Measurements from ENCODE around the gene SLC25A30.

DNA sequence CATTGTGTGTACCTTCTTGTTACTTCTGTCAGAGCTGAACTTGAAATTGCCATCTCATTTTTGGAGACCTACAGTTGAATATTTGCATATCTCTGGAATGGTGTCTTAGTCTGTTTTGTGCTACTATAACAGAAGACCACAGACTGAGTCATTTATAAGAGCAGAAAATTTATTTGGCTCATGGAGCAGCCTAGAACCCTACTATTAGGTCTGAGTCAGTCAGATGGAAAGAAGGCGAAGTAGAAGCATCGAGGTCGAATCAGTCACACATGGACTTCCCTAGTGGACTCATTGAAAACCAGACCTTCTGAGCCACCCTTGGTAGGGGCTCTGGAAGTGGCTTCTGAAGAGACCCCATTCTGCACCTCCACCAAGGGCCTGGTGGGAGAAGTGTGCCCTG lies 43.3 kb downstream of the SLC25A30 start:
- TF ChIP-seq, protein P1, sequence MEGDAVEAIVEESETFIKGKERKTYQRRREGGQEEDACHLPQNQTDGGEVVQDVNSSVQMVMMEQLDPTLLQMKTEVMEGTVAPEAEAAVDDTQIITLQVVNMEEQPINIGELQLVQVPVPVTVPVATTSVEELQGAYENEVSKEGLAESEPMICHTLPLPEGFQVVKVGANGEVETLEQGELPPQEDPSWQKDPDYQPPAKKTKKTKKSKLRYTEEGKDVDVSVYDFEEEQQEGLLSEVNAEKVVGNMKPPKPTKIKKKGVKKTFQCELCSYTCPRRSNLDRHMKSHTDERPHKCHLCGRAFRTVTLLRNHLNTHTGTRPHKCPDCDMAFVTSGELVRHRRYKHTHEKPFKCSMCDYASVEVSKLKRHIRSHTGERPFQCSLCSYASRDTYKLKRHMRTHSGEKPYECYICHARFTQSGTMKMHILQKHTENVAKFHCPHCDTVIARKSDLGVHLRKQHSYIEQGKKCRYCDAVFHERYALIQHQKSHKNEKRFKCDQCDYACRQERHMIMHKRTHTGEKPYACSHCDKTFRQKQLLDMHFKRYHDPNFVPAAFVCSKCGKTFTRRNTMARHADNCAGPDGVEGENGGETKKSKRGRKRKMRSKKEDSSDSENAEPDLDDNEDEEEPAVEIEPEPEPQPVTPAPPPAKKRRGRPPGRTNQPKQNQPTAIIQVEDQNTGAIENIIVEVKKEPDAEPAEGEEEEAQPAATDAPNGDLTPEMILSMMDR (IDR thresholded peaks at IDR 0.05), result no peak
- TF ChIP-seq POLR2A (IDR thresholded peaks at IDR 0.05) (no peak), POLR2AphosphoS5 (IDR thresholded peaks at IDR 0.05) (no peak), EP300 (IDR thresholded peaks at IDR 0.05) (no peak)
